HEK293 (cell line): ENCODE measurements around the gene CCDC88C.
A peak's percentile ranks its signal among the peaks of the same experiment; 100 is the strongest.

Experiments
- CTCF ChIA-PET: fragments of 350-600 bp; formaldehyde crosslinking; extraction: SDS; loops from one replicate; lab custom pipeline; 2021; ENCODE audit warnings: antibody characterized with exemption; lab: Yijun Ruan, JAX
- POLR2A ChIA-PET: fragments of 300-600 bp; formaldehyde crosslinking; extraction: SDS; loops from one replicate; lab custom pipeline; 2020; ENCODE audit warnings: antibody characterized with exemption, inconsistent platforms; lab: Yijun Ruan, JAX
- H3K27ac ChIP-seq: fragments of 200-500 bp; sonication (Bioruptor generic); 2 replicates; pipeline ENCODE4 v1.5.1; 2014; ENCODE audit warnings: low read depth, low read length, control low read depth, inconsistent platforms; ENCODE audit errors: extremely low read depth
- H3K36me3 ChIP-seq, 2 experiments: fragments of 200-500 bp in 1 of 2; sonication (Bioruptor generic) in 1 of 2; 1 replicate in 1 of 2; 2 replicates in 1 of 2; pipeline ENCODE4 v1.5.1; 2014 to 2017; ENCODE audit warnings: inconsistent platforms in 2 of 2, low read length in 2 of 2; ENCODE audit not compliant: control insufficient read depth in 2 of 2, insufficient read depth in 1 of 2
- H3K4me1 ChIP-seq: fragments of 200-500 bp; sonication (Bioruptor generic); 2 replicates; pipeline ENCODE4 v1.5.1; 2014; ENCODE audit warnings: mild to moderate bottlenecking, low read length, inconsistent platforms; ENCODE audit not compliant: control insufficient read depth, insufficient read depth
- H3K4me3 ChIP-seq: 2 replicates; pipeline ENCODE4 v1.5.1; 2011; ENCODE audit warnings: low read depth, mild to moderate bottlenecking, control low read depth, low read length, moderate library complexity
- H3K9me3 ChIP-seq: fragments of 200-500 bp; sonication (Bioruptor generic); 2 replicates; pipeline ENCODE4 v1.5.1; 2014; ENCODE audit warnings: low read depth, low read length, inconsistent platforms; ENCODE audit not compliant: control insufficient read depth, insufficient read depth
- BCL11B ChIP-seq: fragments of 450-650 bp; formaldehyde crosslinking; IDR thresholded peaks from 2 replicates; pipeline ENCODE4 v1.5.1; 2016; ENCODE audit warnings: low read depth, missing biosample characterization, missing genetic modification characterization
- OSR2 ChIP-seq: fragments of 450-650 bp; formaldehyde crosslinking; IDR thresholded peaks from 2 replicates; pipeline ENCODE4 v1.5.1; 2016; ENCODE audit warnings: missing biosample characterization, missing genetic modification characterization
- PRDM4 ChIP-seq: fragments of 450-650 bp; formaldehyde crosslinking; IDR thresholded peaks from 2 replicates; pipeline ENCODE4 v1.5.1; 2017; ENCODE audit warnings: missing biosample characterization, missing genetic modification characterization
- SCRT2 ChIP-seq: fragments of 450-650 bp; formaldehyde crosslinking; IDR thresholded peaks from 2 replicates; pipeline ENCODE4 v1.5.1; 2016; ENCODE audit warnings: missing biosample characterization, missing genetic modification characterization
- SP7 ChIP-seq: fragments of 450-650 bp; formaldehyde crosslinking; IDR thresholded peaks from 2 replicates; pipeline ENCODE4 v1.5.1; 2016; ENCODE audit warnings: missing biosample characterization, missing genetic modification characterization
- TCF7L2 ChIP-seq: IDR thresholded peaks from 2 replicates; pipeline ENCODE4 v1.6.1; 2011; ENCODE audit warnings: low read depth, mild to moderate bottlenecking, inconsistent platforms, low read length, moderate library complexity, borderline replicate concordance
- YY2 ChIP-seq: fragments of 450-650 bp; formaldehyde crosslinking; IDR thresholded peaks from 2 replicates; pipeline ENCODE4 v1.5.1; 2016; ENCODE audit warnings: missing biosample characterization, missing genetic modification characterization
- ZBTB17 ChIP-seq: fragments of 450-650 bp; formaldehyde crosslinking; IDR thresholded peaks from 2 replicates; pipeline ENCODE4 v1.5.1; 2016; ENCODE audit warnings: missing biosample characterization, missing genetic modification characterization
- ZBTB20 ChIP-seq: fragments of 450-650 bp; formaldehyde crosslinking; IDR thresholded peaks from 2 replicates; pipeline ENCODE4 v1.5.1; 2016; ENCODE audit warnings: missing biosample characterization, missing genetic modification characterization
- ZBTB26 ChIP-seq: fragments of 450-650 bp; formaldehyde crosslinking; optimal IDR thresholded peaks from 2 replicates; pipeline ENCODE3; 2016; ENCODE audit warnings: missing biosample characterization, mild to moderate bottlenecking, missing genetic modification characterization
- ZBTB48 ChIP-seq: fragments of 450-650 bp; formaldehyde crosslinking; IDR thresholded peaks from 2 replicates; pipeline ENCODE4 v1.5.1; 2016; ENCODE audit warnings: missing biosample characterization, missing genetic modification characterization
- ZFHX2 ChIP-seq: fragments of 450-650 bp; formaldehyde crosslinking; conservative IDR thresholded peaks from 2 replicates; pipeline ENCODE4 v1.5.1; 2016; ENCODE audit warnings: missing biosample characterization, missing genetic modification characterization
- ZNF112 ChIP-seq: fragments of 450-650 bp; formaldehyde crosslinking; IDR thresholded peaks from 2 replicates; pipeline ENCODE4 v1.5.0; 2017; ENCODE audit warnings: missing biosample characterization, missing genetic modification characterization
- ZNF133 ChIP-seq: fragments of 450-650 bp; formaldehyde crosslinking; IDR thresholded peaks from 2 replicates; pipeline ENCODE4 v1.5.1; 2016; ENCODE audit warnings: missing biosample characterization, missing genetic modification characterization
- ZNF2 ChIP-seq: fragments of 450-650 bp; formaldehyde crosslinking; IDR thresholded peaks from 2 replicates; pipeline ENCODE4 v1.5.1; 2016; ENCODE audit warnings: missing biosample characterization, missing genetic modification characterization
- ZNF211 ChIP-seq: fragments of 450-650 bp; formaldehyde crosslinking; IDR thresholded peaks from 2 replicates; pipeline ENCODE4 v1.5.1; 2016; ENCODE audit warnings: low read depth, missing biosample characterization, missing genetic modification characterization
- ZNF311 ChIP-seq: fragments of 450-650 bp; formaldehyde crosslinking; IDR thresholded peaks from 2 replicates; pipeline ENCODE4 v1.5.1; 2017; ENCODE audit warnings: missing biosample characterization, missing genetic modification characterization, borderline replicate concordance
- ZNF530 ChIP-seq: fragments of 450-650 bp; formaldehyde crosslinking; IDR thresholded peaks from 2 replicates; pipeline ENCODE4 v1.5.1; 2016; ENCODE audit warnings: low read depth, missing biosample characterization, missing genetic modification characterization
- ZNF549 ChIP-seq: fragments of 450-650 bp; IDR thresholded peaks from 2 replicates; pipeline ENCODE4 v1.5.1; 2018; ENCODE audit warnings: missing biosample characterization, missing genetic modification characterization, mild to moderate bottlenecking, inconsistent platforms, moderate library complexity
- ZNF621 ChIP-seq: fragments of 450-650 bp; formaldehyde crosslinking; IDR thresholded peaks from 2 replicates; pipeline ENCODE4 v1.5.1; 2017; ENCODE audit warnings: missing biosample characterization, missing genetic modification characterization
- ZNF623 ChIP-seq: fragments of 450-650 bp; formaldehyde crosslinking; IDR thresholded peaks from 2 replicates; pipeline ENCODE4 v1.5.1; 2016; ENCODE audit warnings: missing biosample characterization, missing genetic modification characterization
- ZNF692 ChIP-seq: fragments of 450-650 bp; formaldehyde crosslinking; IDR thresholded peaks from 2 replicates; pipeline ENCODE4 v1.5.1; 2016; ENCODE audit warnings: missing biosample characterization, missing genetic modification characterization
- ZNF777 ChIP-seq: fragments of 450-650 bp; formaldehyde crosslinking; IDR thresholded peaks from 2 replicates; pipeline ENCODE4 v1.5.1; 2017; ENCODE audit warnings: missing biosample characterization, missing genetic modification characterization, borderline replicate concordance
- ZSCAN16 ChIP-seq: fragments of 450-650 bp; formaldehyde crosslinking; IDR thresholded peaks from 2 replicates; pipeline ENCODE4 v1.5.1; 2016; ENCODE audit warnings: missing biosample characterization, missing genetic modification characterization
- ZXDB ChIP-seq: fragments of 450-650 bp; formaldehyde crosslinking; IDR thresholded peaks from 2 replicates; pipeline ENCODE4 v1.5.1; 2016; ENCODE audit warnings: missing biosample characterization, missing genetic modification characterization
- TF ChIP-seq, protein P1 (sequence below): IDR thresholded peaks from 2 replicates; pipeline ENCODE4 v1.6.1; 2011; ENCODE audit warnings: mild to moderate bottlenecking, low read depth, low read length, borderline replicate concordance

CCDC88C gene

GRCh38 chr14:91399868-91400640, 17.6 kb downstream of the CCDC88C start:
- ChIA-PET CTCF (interaction anchor here (0.9 kb wide), 1 partner anchor 77 kb away, joined by 3 read pairs; no protein-coding TSS in a partner anchor), POLR2A (no interaction called here)
- Histone ChIP-seq H3K27ac (no peak overlapping the region), H3K9me3 (no peaks in the 10 kb centered on the region), H3K36me3 (no peaks in the 10 kb centered on the region), H3K4me1 (peaks cover 16% of the 10 kb centered on the region), H3K4me3 (no peak overlapping the region)
- TF ChIP-seq SP7 (tag by site-specific recombination), result no peak
- TF ChIP-seq ZSCAN16 (tag by site-specific recombination), result no peak
- TF ChIP-seq YY2 (tag by site-specific recombination), result no peak
- TF ChIP-seq ZBTB17, result no peak
- no peak for TF ChIP-seq ZNF2 (tag by site-specific recombination)
- no peak for TF ChIP-seq TCF7L2
- no peak for TF ChIP-seq ZNF530 (tag by site-specific recombination)
- TF ChIP-seq, protein P1, sequence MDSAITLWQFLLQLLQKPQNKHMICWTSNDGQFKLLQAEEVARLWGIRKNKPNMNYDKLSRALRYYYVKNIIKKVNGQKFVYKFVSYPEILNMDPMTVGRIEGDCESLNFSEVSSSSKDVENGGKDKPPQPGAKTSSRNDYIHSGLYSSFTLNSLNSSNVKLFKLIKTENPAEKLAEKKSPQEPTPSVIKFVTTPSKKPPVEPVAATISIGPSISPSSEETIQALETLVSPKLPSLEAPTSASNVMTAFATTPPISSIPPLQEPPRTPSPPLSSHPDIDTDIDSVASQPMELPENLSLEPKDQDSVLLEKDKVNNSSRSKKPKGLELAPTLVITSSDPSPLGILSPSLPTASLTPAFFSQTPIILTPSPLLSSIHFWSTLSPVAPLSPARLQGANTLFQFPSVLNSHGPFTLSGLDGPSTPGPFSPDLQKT, result no peak
- TF ChIP-seq ZNF133 (tag by site-specific recombination), result no peak
- no peak for TF ChIP-seq ZBTB48 (tag by site-specific recombination)
- no peak for TF ChIP-seq PRDM4
- no peak for TF ChIP-seq SCRT2 (tag by site-specific recombination)
- no peak for TF ChIP-seq ZNF112 (tag by site-specific recombination)
- TF ChIP-seq BCL11B (tag by site-specific recombination), result no peak

DNA sequence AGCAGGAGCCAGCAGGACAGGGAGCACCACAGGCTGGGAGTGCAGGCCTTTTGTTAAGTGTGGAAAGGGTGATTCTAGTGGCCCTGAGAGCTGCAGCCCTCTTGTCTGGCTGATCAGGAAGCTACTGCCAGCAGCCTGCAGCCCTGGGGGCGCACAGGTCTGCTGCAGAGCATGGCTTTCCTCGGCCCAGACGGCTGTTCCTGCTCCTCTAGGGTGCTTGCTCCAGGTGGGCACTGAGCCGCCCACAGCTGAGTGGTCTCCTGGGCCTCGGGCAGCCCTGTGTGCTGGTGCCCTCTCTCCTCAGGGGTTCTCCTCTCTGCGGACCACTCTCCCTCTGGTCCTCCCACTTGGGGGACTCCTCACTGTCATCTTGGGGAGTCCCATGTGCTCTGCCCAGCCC, 18.9 kb downstream of the CCDC88C start:
- no peak overlapping the region for H3K4me3 ChIP-seq
- ChIA-PET POLR2A (no interaction called here), CTCF (interaction anchor here (1.0 to 1.7 kb wide), 2 partner anchors 10 to 19 kb away, joined by 3 to 5 read pairs; partner anchors contain the start of gene CCDC88C)
- no peaks in the 10 kb centered on the region for H3K36me3 ChIP-seq
- no peaks in the 10 kb centered on the region for H3K9me3 ChIP-seq
- H3K4me1 ChIP-seq, result peaks cover 20% of the 10 kb centered on the region
- H3K27ac ChIP-seq, result no peak overlapping the region
- TF ChIP-seq ZBTB26 (tag by site-specific recombination) (no peak), ZXDB (tag by site-specific recombination) (no peak), ZNF623 (no peak), ZNF311 (no peak), ZNF621 (tag by site-specific recombination) (no peak), ZNF211 (no peak), OSR2 (tag by site-specific recombination) (peak; percentile 73), ZNF777 (tag by site-specific recombination) (no peak), ZNF549 (no peak), ZBTB20 (no peak), ZFHX2 (0 out of 2 replicates have a peak, but pooled peaks have one; percentile 9), ZNF692 (no peak)
